ENCODE data around the gene NCCRP1.

The NCCRP1 gene

GRCh38 chr19:39246951-39247669 is 50.3 kb downstream of the NCCRP1 start:
- H3K4me3 ChIP-seq (ENCODE audit: low read depth, low read length) = no peak overlapping the region
- TF ChIP-seq CTCF (IDR thresholded peaks at IDR 0.05; ENCODE audit: low read depth, low read length) = no peak

- H3K4me3 ChIP-seq (ENCODE audit: low read depth, low read length) = no peak overlapping the region
- no peak for TF ChIP-seq CTCF (IDR thresholded peaks at IDR 0.05; ENCODE audit: low read depth, low read length)
These were observed 51.2 kb downstream of the NCCRP1 start for GRCh38 chr19:39247701-39248664.

GRCh38 chr19:39248806-39249205 is 52.0 kb downstream of the NCCRP1 start, which contains the start of gene IFNL4:
Gene IFNL4 (minus strand): TSS chr19:39248856.
- TF ChIP-seq CTCF (IDR thresholded peaks at IDR 0.05; ENCODE audit: low read depth, low read length) = no peak
- H3K4me3 ChIP-seq (ENCODE audit: low read depth, low read length) = no peak within 1 kb of the TSS

GRCh38 chr19:39251081-39251480 is 54.3 kb downstream of the NCCRP1 start:
- TF ChIP-seq CTCF (IDR thresholded peaks at IDR 0.05; ENCODE audit: low read depth, low read length) = no peak
- H3K4me3 ChIP-seq (ENCODE audit: low read depth, low read length) = no peak overlapping the region
